Left colon (tissue), 2 donors: ENCODE data around the gene DUOX1. TPM values are rescaled to one million over a fixed set of nuclear protein-coding genes. Genes with fewer than 3 reads are reported as not detected.

Experiments
- ATAC-seq: fragments of 200-7000 bp; cut with Tn5 transposase; one replicate; pipeline ENCODE4 v1.9.1; 2020; ENCODE audit warnings: mild to moderate bottlenecking, moderate library complexity
- DNase-seq, 2 donors: peaks; one replicate each; pipeline ENCODE4 v3.0.0-alpha.2; 2020
- intact Hi-C, 2 donors: fragments of 100-400 bp; cut with DNase I in 1 of 2; cut with micrococcal nuclease in 1 of 2; formaldehyde crosslinking; loops; one replicate each; pipeline versions ENCODE4 v1.11.2 to v1.14.0; 2022; cut with DNase I, micrococcal nuclease
- total RNA-seq, 2 donors: library from RNA; stranded (reverse); fragmentation: NEBNext Ultra II Directional; extraction: Animal tissue kit (Norgen Biotek cat#: 25700); gene quantifications; one replicate each; pipeline ENCODE4 v1.2.1, GENCODE V29; 2021
- donor health status: DM: no; HTN: no; CAD: no.
- donor health status: DM: yes; HTN: yes; CAD: no.

DUOX1 gene
- total RNA-seq, 2 donors from 2014 or later: 0.56 to 0.85 TPM

DNA sequence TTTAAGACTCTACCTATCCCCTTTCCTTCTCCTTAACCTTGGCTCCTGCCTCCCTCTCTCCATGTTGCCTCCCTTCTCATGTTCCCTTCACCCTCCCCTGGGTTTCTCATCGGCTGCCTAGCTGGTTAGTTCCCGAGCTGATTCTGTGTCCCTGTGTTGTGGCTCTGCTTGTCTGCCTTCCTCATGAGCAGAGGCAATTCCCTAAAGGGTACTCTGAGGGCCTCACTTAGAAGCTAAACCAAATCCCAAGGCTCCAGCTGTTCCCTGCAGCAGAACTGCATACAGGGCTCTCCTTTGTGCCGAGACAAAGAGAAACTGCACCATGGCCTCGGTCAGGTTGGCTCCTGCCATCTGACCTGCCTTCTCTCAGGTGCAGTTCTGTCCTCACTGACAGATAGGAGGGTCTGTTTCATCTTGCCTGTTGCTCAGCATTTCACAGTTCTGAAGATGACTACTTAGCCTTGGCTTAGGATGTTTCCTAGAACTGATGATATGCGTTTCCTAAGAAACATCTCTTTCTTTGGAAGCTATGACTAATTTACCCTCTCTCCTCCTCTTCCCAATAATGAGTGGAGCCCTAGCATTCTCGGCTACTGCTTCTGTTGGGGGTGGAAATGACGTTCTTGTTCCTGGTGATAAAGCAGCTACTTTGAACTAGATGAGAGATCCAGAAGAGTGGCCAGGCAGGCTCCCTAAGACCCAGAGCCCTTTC is 27.1 kb downstream of the DUOX1 start:
- no peak for DNase-seq
- intact Hi-C loops: loop anchor here in 1 of 2 donors (5.0 kb wide), 1 partner anchor 50 kb away; no protein-coding TSS in a partner anchor
- ATAC-seq: no peak

DNA sequence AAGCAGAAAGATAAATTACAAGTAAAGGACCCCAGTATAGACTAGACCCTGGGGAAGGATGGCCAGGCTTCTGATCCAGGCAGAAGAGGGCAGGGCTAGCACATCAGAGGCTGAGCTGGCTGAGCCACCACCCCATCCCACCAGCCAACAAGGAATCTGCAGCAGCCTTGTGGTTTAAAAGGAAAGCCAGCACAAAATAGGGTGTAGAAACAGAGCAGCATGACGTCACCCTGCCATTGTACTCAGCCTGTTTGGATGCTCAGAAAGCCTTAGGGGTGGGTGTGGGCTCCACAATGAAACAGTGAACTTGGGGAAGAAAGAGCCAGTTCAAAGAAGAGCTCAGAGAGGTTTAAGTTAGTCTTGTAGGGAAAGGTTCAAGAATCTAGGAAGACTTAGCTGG is 28.2 kb downstream of the DUOX1 start:
- DNase-seq (no peak), ATAC-seq (no peak)
- intact Hi-C loops: loop anchor here in 1 of 2 donors (5.0 kb wide), 1 partner anchor 49 kb away; no protein-coding TSS in a partner anchor

DNA sequence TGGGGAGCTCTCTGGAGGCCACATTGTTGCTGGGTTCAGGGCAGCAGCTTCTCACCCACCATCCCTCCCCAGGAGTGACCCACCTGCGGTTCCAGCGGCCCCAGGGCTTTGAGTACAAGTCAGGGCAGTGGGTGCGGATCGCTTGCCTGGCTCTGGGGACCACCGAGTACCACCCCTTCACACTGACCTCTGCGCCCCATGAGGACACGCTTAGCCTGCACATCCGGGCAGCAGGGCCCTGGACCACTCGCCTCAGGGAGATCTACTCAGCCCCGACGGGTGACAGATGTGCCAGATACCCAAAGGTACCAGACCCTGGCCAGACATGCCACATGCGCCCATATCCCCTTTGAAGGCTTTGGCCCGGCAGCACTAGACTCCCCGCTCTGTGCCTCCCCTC is 31.9 kb downstream of the DUOX1 start:
- ATAC-seq: no peak
- no peak for DNase-seq
- intact Hi-C loops: loop anchor here in 1 of 2 donors (5.0 kb wide), 1 partner anchor 236 kb away; no protein-coding TSS in a partner anchor

DNA sequence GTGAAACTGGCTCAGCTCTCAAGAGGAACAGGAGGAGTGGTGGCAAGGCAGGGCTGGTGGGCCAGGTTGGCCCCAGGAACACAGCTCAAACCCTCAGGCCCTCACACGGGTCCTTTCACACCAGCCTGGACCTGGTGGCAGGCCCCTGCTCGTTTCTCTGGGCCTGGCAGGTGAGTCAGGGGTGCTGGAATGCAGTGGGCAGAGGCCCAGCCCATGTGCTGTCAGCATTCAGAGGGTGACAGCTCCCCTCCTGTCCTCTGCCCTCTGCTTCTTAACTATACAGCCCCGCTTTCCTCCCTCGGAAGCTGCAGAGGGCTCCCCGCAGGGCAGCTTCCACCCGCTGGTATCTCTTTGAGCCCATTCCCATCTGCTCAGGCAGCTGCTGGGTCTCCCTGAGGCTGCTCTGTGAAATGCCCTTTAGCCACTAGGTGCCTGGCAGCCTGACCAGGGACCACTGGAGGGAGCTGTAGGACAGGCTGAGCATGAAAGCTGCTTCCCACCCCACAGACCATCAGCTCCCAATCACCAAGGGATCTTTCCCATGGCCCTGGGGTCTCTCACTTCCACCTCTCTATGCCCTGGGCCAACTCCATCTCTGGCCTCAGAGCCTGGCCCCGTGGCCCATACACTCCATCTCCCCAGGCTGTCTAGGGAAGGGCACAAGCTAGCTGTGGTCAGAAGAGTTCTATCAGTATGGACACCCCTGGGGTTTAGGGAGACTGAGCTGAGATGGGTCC is 33.1 kb downstream of the DUOX1 start:
- DNase-seq: peak; percentile 71 to 84
- peak; percentile 61 for ATAC-seq
- intact Hi-C loops: loop anchor here in 1 of 2 donors (5.0 kb wide), 1 partner anchor 234 kb away; no protein-coding TSS in a partner anchor

DNA sequence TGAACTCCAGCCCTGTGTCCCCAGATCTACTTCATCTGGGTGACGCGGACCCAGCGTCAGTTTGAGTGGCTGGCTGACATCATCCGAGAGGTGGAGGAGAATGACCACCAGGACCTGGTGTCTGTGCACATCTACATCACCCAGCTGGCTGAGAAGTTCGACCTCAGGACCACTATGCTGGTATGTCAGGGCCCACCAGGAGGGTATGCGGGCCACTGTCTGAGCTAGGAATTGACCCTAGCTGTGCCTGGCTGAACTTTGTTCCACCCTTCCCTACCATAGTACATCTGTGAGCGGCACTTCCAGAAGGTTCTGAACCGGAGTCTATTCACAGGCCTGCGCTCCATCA is 33.7 kb downstream of the DUOX1 start:
- ATAC-seq (no peak), DNase-seq (no peak)
- intact Hi-C loops: loop anchor here in 1 of 2 donors (5.0 kb wide), 1 partner anchor 234 kb away; no protein-coding TSS in a partner anchor

DNA sequence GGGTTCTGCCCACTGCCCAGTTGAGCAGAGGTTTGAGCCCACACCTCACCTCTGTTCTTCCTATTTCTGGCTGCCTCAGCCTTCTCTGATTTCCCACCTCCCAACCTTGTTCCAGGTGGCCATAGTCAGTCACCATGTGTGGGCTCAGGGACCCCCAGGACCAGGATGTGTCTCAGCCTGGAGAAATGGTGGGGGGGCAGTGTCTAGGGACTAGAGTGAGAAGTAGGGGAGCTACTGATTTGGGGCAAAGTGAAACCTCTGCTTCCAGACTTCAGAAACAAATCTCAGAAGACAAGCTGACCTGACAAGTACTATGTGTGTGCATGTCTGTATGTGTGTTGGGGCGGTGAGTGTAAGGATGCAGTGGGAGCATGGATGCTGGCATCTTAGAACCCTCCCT is 35.1 kb downstream of the DUOX1 start:
- DNase-seq (no peak), ATAC-seq (no peak)
- intact Hi-C loops: loop anchor here in 1 of 2 donors (5.0 kb wide), 1 partner anchor 232 kb away; no protein-coding TSS in a partner anchor

DNA sequence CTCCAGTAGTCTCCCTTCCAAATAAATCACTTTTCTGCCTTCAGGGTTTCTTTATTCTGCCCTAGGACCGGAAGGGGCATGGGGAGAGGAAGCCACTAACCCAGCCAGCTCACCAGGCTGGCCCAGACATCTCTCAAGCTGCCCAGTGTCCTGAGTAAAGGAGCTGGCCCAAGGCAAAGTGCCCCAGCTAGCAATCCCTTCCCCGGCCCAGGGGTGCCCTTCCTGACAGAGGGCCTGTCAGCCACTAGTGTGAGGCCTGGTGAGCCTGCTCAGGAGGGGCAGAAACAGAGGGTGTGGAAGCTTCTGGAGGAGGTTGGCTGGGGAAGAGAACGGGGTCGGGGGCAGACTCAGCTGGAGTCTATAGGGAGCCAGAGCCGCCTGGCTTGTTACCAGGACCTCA is 35.7 kb downstream of the DUOX1 start:
- DNase-seq (no peak), ATAC-seq (no peak)
- intact Hi-C loops: no loop called here

DNA sequence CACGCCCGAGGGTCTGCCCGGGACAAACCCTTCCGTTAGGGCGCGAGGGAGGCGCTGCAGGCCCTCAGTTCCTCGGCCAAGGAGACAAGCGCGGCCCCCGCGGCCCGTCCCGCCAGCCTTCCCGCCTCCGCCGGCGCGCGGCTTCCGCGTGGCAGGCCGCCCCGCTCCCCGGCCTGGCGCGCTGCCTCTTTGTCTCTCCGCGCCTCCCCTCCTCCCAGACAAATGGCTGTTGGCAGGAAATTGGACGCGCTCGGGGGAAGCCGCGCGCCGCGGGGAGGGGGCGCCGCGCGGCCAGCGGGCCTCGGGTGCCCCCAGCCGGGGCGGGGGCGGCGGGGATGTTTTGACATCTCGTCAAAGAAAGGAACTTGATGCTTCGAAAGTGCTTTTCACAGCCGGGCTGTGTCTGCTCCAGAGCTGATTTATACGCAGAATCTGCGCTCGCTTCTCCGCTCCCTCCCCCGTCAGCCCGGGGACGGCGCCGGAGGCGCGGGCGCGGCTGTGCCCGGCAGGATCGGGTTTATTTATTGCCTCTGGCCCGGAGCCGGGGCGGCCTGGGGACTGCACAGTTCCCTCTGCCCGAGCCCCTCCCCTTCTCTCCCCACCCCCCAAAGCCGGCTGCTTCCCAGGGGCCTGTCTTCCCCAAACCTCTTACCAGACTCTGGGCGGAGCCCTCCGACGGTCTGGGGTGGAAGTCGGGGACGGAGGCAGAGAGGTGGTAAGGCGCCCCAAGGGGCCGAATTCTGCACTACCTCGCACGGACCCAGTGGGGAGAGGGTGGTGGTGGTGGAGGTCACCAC is 37.2 kb downstream of the DUOX1 start:
- intact Hi-C loops: no loop called here
- peak; percentile 88 for ATAC-seq
- peak; percentile 91 for DNase-seq

DNA sequence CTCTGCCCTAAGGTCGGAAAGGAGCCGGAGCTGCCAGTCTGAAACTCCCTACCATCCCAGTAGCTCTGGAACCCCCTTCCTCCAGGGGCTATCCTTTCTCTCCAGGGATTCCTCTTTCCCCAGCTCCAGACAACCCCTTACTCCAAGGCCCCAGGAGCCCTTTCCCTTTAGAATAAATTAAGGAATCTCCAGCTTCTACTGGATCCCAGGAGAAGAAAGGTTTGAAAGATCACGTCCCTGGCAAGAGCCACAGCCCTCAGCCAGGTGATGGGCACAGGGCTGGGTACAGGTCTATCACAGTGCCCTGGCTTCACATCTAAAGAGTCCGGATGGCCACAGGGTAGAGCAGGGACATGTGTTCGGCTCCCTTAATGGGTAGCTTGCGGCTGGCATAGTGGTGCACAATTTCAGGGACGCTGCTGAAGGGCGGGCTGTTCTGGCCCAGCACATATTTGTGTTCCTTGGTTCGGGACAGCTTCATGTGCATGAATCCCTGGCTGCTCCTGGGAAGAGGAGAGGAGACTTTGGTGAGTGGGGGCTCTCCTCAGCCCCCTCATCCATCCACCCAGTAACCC is 37.9 kb downstream of the DUOX1 start:
- ATAC-seq (no peak), DNase-seq (no peak)
- intact Hi-C loops: no loop called here

DNA sequence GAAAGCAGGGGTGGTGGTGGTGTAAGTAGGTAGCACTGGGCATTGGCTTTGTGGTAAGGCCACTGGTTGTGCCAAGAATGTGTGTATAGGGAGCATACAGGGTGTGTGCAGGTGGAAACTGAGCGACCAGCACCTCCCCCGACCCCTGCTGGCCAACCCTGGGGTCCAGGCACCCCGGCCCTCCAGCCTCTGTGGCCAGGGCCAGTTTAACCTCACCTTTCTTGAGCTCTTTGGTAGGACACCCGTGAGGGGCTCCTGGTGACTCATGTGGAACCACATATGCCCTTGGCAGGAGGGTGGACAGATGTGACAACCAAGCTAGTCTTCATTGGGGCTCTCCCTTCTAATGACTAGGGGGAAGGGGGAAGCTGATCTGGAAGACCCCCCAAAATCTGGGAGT is 38.5 kb downstream of the DUOX1 start:
- intact Hi-C loops: no loop called here
- DNase-seq (no peak), ATAC-seq (no peak)

DNA sequence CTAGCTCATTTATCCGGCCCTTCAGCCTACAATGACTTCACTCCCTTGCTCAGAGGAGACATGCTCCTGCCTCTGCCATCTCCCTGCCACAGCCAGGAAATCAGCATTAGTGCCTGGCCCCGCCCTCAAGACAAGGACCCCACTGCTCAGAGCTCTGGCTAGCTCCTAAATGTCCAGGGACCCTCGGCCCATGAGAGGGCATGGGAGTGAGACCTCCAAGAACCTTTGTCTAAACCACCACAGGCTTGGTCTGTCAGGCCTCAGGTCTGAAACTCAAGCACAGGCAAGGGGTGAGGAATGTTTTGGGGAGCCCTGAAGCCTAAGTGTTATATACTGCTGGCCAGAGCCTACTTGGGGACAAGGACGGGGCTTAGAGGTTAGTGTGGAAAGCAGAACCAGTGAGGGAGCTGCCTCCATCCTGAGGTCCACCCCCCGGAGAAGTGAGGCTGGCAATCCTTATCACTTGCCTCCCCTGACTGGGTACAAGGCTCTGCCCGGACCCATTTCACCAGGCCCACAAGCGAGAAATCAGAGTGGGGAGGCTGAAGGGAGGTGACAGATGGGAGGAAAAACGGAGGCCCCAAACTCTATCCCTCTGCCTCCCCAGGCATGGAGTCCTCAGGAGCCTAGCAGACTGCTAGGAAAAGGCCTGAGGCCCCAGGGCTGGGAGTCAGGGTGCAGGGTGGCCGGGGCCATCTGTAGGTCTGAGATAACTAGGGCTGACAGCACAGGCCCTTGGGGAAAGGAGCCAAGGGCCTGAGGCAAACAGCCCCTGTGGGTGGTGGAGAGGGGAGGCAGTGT is 39.2 kb downstream of the DUOX1 start:
- intact Hi-C loops: no loop called here
- no peak for ATAC-seq
- DNase-seq: no peak

DNA sequence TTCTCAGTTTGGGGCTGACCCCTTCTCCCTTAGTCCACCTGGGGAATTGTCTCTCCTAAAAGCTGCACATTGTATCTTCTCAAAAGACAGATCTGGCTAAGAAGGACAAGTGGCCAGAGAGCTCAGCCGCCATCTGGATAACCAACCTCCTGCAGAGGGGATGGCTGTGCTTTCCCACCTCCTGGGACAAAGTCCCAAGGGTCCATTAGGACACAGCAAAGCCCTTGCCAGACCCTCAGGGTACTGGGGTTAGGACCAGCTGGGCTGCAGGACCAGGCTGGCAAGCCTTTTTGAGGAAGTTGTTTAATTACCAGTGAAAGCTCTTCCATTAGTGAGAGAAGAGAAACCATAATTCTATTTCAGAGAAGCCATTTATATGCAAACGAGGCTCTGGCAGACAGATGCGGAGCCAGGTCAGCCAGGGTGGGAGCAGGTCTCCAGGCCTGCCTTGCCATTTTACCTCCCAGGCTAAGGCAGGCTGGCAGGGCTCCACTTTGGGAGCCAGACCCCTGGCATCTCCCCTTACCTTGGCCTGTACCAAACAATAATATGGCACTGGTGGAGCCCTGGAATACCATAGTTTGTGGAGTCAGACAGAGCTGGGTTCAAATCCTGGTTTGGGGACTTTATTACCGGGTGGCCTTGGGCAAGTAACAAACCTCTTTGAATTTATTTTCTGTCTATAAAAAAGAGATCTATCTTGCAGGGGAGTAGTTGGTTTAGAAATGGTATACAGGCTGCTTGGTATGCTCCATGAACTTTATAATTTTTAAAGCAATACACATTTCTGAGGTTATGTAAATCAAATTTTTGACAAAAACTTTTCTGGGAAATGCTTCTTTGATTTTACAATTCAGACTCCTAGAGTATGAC is 40.0 kb downstream of the DUOX1 start:
- DNase-seq: no peak
- intact Hi-C loops: no loop called here
- no peak for ATAC-seq

DNA sequence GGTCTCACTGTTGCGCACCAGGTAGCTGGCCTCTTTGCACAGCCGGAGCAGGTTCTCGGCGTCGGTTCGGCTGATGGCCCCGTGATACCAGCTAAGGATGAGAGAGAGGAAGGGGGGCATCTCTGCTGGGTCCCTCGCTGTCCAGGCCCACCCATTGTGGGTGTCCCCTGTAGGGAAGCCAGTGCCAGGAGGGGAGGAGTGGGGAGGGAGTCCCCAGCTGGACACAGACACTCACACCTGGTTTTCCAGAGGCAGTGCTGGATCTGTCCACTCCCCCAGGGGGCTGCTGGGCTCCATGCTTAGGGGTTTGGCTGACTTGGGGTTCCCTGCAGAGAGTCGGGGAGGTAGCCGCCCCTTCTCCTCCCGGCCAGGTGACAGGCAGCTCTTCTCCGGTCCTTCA is 42.1 kb downstream of the DUOX1 start:
- ATAC-seq (no peak), DNase-seq (no peak)
- intact Hi-C loops: no loop called here

DNA sequence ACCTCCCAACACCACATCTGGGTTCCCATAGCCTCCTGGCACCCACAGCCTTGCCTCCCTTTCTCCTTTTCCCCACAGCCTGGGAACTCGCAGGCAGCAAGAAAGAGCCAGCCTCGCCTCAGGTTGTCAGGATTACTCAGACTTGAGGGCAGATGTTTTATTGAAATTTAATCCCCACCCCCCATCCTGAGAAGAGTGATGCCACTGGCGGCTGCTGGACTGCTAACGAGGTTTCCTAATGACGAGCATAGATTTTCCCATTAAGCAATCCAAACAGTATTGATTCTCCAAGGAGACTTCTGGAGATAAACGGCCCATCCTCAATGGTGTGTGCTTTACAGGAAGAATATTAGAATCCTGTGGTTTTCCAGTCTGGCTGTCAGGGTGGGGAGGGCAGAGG is 44.3 kb downstream of the DUOX1 start:
- ATAC-seq (no peak), DNase-seq (no peak)
- intact Hi-C loops: no loop called here

DNA sequence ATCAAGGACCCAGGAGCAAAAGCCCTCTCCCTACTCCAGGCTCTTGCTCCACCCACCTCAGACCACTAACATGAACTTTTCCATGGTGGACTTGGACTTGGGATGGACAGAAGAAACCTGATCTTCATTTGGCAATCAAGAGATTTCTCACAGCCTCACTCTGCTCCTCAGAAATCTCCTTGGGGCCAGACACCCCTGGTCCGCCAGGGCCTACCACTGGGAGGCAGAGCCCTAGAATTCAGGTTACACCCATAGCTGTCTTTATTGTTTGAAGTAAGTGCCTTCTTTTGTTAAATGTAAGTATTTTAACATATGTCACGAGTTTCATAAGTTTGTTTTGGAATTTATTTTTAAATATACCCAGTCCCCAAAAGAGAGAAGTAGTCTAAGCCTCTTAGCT is 44.8 kb downstream of the DUOX1 start:
- intact Hi-C loops: no loop called here
- no peak for DNase-seq

DNA sequence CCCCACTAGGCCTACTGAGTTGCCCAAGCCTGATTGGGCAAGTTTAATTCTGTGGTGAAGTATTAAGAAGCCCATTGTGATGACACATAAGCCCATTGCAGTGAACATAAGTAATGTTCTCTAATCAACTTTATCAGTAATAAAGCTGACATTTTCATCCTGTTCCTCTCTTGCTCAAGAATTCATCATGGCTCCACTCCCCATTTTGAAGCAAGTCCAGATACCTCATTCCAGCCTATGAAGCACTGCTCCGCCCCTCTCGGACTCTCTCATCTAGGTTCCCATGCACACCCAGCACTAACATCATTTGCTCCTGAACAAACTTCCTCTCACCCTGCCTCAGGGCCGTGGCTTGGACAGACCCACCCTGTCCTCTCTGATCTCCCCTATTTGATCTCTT is 47.5 kb downstream of the DUOX1 start:
- DNase-seq (no peak), ATAC-seq (no peak)
- intact Hi-C loops: no loop called here

More for the DNA sequence above, 44.8 kb downstream of the DUOX1 start:
- ATAC-seq: no peak

DNA sequence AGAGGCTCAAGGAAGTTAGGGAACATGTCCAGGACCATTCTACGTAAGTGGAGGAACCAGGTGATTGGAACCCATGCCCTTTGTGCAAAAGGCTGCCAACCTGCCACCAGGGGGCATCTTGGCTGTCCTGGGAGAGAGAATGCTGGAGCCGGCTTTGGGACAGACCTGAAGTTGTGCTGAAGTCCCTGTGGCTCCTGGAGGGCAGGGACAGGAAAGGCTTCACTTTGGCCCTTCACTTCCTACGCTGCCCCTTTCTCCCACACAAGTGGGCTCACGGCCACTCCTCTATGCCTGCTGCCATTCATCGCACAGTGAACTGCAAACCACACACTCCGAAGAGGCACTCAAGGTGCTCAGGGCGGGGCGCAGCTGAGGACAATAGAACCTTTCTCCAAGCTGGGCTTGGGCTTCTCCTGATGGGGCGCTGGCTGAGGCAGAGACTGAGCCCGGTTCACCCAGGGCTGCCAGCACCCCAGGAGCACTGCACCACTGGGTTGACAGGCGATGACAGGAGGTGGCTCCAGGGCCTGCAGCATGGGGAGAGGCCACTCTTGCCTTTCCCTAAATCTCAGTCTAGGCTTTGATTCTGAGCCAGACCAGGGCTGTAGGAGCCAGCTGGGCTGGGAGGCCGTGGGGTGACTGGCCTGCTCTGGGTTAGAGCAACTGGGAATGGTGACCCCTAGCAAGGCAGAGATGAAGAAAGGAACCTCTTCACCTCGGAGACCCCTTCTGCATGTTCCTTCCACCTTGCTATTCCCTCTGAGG is 49.6 kb downstream of the DUOX1 start:
- intact Hi-C loops: no loop called here
- peak; percentile 82 for ATAC-seq
- peak; percentile 54 to 74 for DNase-seq
